ENCODE results near the gene RPL19.
"Not testable (repeated sequence)": the region's sequence is repeated elsewhere in the genome, so short reads cannot be mapped to it uniquely, and the experiment has no call there.

Gene RPL19

GRCh38 chr17:39200070-39200879 is at the start of gene RPL19:
Gene RPL19 (plus strand): TSS chr17:39200283. CDS start chr17:39200345, 62 bp downstream.
- peak; percentile 80 for DNase-seq (ENCODE audit: low read depth, low spot score)

GRCh38 chr17:39150795-39151149 is 49.3 kb upstream of the RPL19 start:
- DNase-seq (ENCODE audit: low read depth, low spot score), result no peak

- DNase-seq (ENCODE audit: low read depth, low spot score), result no peak
Observed at GRCh38 chr17:39151150-39151942, 48.7 kb upstream of the RPL19 start, which contains the start of gene PLXDC1. Gene PLXDC1 (minus strand): TSS chr17:39151637. CDS start chr17:39151437, 200 bp downstream.

- DNase-seq (ENCODE audit: low read depth, low spot score), result no peak
Observed at GRCh38 chr17:39151943-39152818, 47.9 kb upstream of the RPL19 start.

GRCh38 chr17:39153599-39154051 is 46.5 kb upstream of the RPL19 start:
- DNase-seq (ENCODE audit: low read depth, low spot score), result peak; percentile 88

- no peak for DNase-seq (ENCODE audit: low read depth, low spot score)
Observed at GRCh38 chr17:39155654-39156053, 44.4 kb upstream of the RPL19 start.

GRCh38 chr17:39156491-39156890 is 43.6 kb upstream of the RPL19 start:
- DNase-seq (ENCODE audit: low read depth, low spot score), result no peak

GRCh38 chr17:39158623-39159022 is 41.5 kb upstream of the RPL19 start:
- DNase-seq (ENCODE audit: low read depth, low spot score), result no peak

GRCh38 chr17:39161962-39162361 is 38.1 kb upstream of the RPL19 start:
- no peak for DNase-seq (ENCODE audit: low read depth, low spot score)

GRCh38 chr17:39164675-39165143 is 35.4 kb upstream of the RPL19 start:
- DNase-seq (ENCODE audit: low read depth, low spot score), result peak; percentile 66

- no peak for DNase-seq (ENCODE audit: low read depth, low spot score)
Observed at GRCh38 chr17:39165178-39165840, 34.8 kb upstream of the RPL19 start.

- no peak for DNase-seq (ENCODE audit: low read depth, low spot score)
Observed at GRCh38 chr17:39165841-39166349, 34.2 kb upstream of the RPL19 start, which contains the start of gene ARL5C. Gene ARL5C (minus strand): TSS chr17:39166161. CDS start chr17:39165760, 401 bp downstream.

- DNase-seq (ENCODE audit: low read depth, low spot score), result no peak
Observed at GRCh38 chr17:39166437-39167335, 33.4 kb upstream of the RPL19 start.

- DNase-seq (ENCODE audit: low read depth, low spot score), result no peak
Observed at GRCh38 chr17:39167476-39167875, 32.6 kb upstream of the RPL19 start.

- not testable (repeated sequence) for DNase-seq (ENCODE audit: low read depth, low spot score)
Observed at GRCh38 chr17:39168503-39168902, 31.6 kb upstream of the RPL19 start.

GRCh38 chr17:39169101-39169500 is 31.0 kb upstream of the RPL19 start:
- no peak for DNase-seq (ENCODE audit: low read depth, low spot score)

GRCh38 chr17:39169518-39169917 is 30.6 kb upstream of the RPL19 start:
- DNase-seq (ENCODE audit: low read depth, low spot score), result no peak

- no peak for DNase-seq (ENCODE audit: low read depth, low spot score)
Observed at GRCh38 chr17:39170109-39170508, 30.0 kb upstream of the RPL19 start.

GRCh38 chr17:39170558-39170957 is 29.5 kb upstream of the RPL19 start:
- no peak for DNase-seq (ENCODE audit: low read depth, low spot score)

- DNase-seq (ENCODE audit: low read depth, low spot score), result no peak
Observed at GRCh38 chr17:39171933-39172332, 28.1 kb upstream of the RPL19 start.
